Body of pancreas (tissue), 4 donors: Measurements from ENCODE around the gene KCNN3. TPM values are rescaled to one million over a fixed set of nuclear protein-coding genes. Genes with fewer than 3 reads are reported as not detected.

ENCODE experiments used
- ATAC-seq: fragments of 150-250 bp; one replicate; pipeline ENCODE4 v1.9.1; 2016
- DNase-seq, 4 donors: peaks; one replicate each; pipeline ENCODE4 v3.0.0-alpha.2; 2019
- H3K27ac ChIP-seq, 4 donors: fragments of 200-600 bp; sonication (generic); 1 replicate in 3 of 4; 2 replicates in 1 of 4; pipeline versions ENCODE4 v1.5.1 to v1.6.1; 2016 to 2019; ENCODE audit warnings: mild to moderate bottlenecking in 1 of 4, mixed read lengths in 1 of 4, moderate library complexity in 1 of 4
- H3K27me3 ChIP-seq, 2 donors: fragments of 200-600 bp; sonication (generic); one replicate each; pipeline ENCODE4 v1.6.0; 2016; ENCODE audit warnings: mild to moderate bottlenecking in 1 of 2
- H3K36me3 ChIP-seq, 2 donors: fragments of 200-600 bp; sonication (generic); replicated peaks in 1 of 2; 2 replicates each; pipeline ENCODE4 v1.5.1; 2016; ENCODE audit warnings: low read depth in 2 of 2; ENCODE audit not compliant: insufficient read depth in 1 of 2
- H3K4me1 ChIP-seq: fragments of 200-600 bp; sonication (generic); one replicate; pipeline ENCODE4 v1.6.0; 2016
- H3K4me3 ChIP-seq, 2 donors: fragments of 200-600 bp; sonication (generic); 1 replicate in 1 of 2; 2 replicates in 1 of 2; pipeline ENCODE4 v1.5.1; 2016 to 2019
- H3K9me3 ChIP-seq, 3 donors: fragments of 200-600 bp; sonication (generic); 1 replicate in 2 of 3; 2 replicates in 1 of 3; pipeline ENCODE4 v1.5.1; 2016
- CTCF ChIP-seq, 7 experiments: fragments of 450-650 bp in 4 of 7; fragments of 200-600 bp in 3 of 7; sonication (generic) in 3 of 7; IDR thresholded peaks; one replicate each; pipeline ENCODE4 v1.5.1; 2016 to 2019; ENCODE audit warnings: antibody characterized with exemption in 7 of 7
- POLR2A ChIP-seq, 3 donors: fragments of 450-650 bp; IDR thresholded peaks; one replicate each; pipeline ENCODE4 v1.6.1; 2016; ENCODE audit warnings: antibody characterized with exemption in 3 of 3, mild to moderate bottlenecking in 2 of 3
- WGBS, 2 donors: methylation state at CpG; one replicate each; pipeline ENCODE4 v1.1.5; 2017; 5-methylcytosine and 5-hydroxymethylcytosine counted together
- intact Hi-C: fragments of 100-400 bp; cut with DNase I; formaldehyde crosslinking; loops from one replicate; pipeline ENCODE4 v1.15.1; 2023
- total RNA-seq, 2 donors: library from RNA; depleted of rRNA; stranded (reverse); fragments of >200 nt; gene quantifications; one replicate each; pipeline ENCODE4 v1.1.0, GENCODE V29; 2016

Gene KCNN3
- total RNA-seq, 2 donors from 2014 or later, result 0.33 to 1.6 TPM

DNA sequence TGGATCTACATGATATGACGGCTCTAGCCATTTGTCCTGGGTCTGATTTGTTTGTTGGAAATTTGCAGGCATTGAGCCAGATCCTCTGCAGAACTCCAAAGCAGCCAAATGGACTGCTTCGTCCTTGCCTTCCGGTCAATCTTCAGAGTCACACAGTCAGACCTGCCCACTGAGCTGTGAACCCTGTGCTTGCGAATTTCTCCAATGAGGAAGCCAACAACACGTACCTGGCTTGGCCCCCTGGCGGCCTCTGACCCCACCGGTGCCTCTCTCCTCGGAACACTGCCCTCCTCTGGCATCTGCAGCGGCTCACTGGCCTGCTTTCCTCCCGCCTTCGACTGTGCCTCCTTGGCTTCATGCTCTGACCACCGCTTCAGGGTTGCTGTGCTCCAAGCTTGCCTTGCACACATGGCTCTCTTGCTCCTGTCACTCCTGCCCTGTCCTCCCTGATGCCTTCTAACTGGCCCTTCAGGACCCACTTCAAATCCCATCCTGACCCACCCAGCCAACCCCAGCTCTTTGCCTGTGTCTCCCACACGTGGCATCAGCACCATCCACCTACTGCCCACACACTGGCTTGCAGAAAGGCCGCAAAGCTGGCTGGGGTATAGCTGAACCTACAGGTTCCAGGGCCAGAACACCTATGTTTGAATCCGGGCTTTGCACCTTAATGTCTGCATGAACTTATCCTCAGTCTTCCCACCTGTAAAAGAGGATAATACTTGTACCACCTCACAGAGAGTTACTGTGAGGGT, 128.2 kb downstream of the KCNN3 start:
- H3K4me1 ChIP-seq, result no peaks in the 10 kb centered on the region
- H3K9me3 ChIP-seq, result no peaks in the 10 kb centered on the region
- WGBS, 2 donors, result 46 to 48% methylated on average over 14 to 15 of the region's 15 CpGs
- DNase-seq (no peak), ATAC-seq (peak; percentile 24)
- H3K27me3 ChIP-seq, result no peaks in the 10 kb centered on the region
- TF ChIP-seq POLR2A (IDR thresholded peaks at IDR 0.05) (no peak), CTCF (IDR thresholded peaks at IDR 0.05) (peak in 3 of 7 experiments; percentile 14 to 25 (median 16))
- intact Hi-C loops, result no loop called here
- no peak overlapping the region for H3K27ac ChIP-seq
- no peak overlapping the region for H3K4me3 ChIP-seq
- no peaks in the 10 kb centered on the region for H3K36me3 ChIP-seq

GRCh38 chr1:154741327-154741726, 128.8 kb downstream of the KCNN3 start:
- H3K9me3 ChIP-seq, result no peaks in the 10 kb centered on the region
- no peaks in the 10 kb centered on the region for H3K27me3 ChIP-seq
- intact Hi-C loops, result no loop called here
- no peak for DNase-seq
- H3K27ac ChIP-seq, result no peak overlapping the region
- no peaks in the 10 kb centered on the region for H3K4me1 ChIP-seq
- no peak overlapping the region for H3K4me3 ChIP-seq
- no peaks in the 10 kb centered on the region for H3K36me3 ChIP-seq
- TF ChIP-seq CTCF (IDR thresholded peaks at IDR 0.05) (no peak), POLR2A (IDR thresholded peaks at IDR 0.05) (no peak)
- ATAC-seq, result no peak

DNA sequence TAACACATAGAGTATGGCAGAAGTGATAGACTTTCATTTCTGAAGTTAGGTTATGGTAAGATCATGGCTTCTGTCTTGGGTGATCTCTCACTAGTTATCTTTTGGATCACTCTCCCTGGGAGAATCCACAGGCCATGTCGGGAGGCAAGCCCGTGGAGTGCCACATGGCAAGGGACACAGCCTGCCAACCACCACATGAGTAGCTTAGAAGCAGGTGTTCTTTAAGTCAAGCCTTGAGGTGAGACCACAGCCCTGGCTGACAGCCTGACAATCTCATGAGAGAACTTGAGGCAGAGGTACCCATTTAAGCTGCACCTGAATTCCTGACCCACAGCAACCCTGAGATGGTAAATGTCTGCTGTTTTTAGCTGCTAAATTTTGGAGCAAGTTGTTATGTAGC, 130.4 kb downstream of the KCNN3 start:
- 44 to 63% methylated on average over 2 of the region's 2 CpGs for WGBS, 2 donors

DNA sequence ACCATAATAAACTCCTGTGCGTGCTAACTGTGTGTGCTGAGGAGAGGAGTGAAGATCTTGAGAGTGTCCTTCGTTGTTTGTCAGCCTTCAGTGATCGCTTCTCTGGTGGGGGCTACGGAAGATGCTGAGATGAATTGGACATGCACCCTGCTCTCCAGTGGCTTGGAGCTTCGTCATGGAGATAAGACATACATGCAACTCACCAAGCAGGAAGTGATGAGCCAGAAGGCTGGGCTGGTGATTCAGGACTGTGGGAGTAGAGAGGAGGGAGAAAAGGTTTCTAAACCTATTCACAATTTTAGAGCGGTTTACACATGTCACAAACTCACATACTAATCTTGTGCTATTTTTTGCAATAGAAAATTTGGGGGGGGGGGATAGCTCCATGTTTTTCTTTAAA, 133.2 kb downstream of the KCNN3 start:
- DNase-seq (no peak), ATAC-seq (no peak)
- H3K27ac ChIP-seq, result no peak overlapping the region
- H3K4me3 ChIP-seq, result no peak overlapping the region
- no peaks in the 10 kb centered on the region for H3K9me3 ChIP-seq
- H3K36me3 ChIP-seq, result no peaks in the 10 kb centered on the region
- no peaks in the 10 kb centered on the region for H3K4me1 ChIP-seq
- no peaks in the 10 kb centered on the region for H3K27me3 ChIP-seq
- intact Hi-C loops, result no loop called here
- WGBS, 2 donors, result 60 to 67% methylated on average over 6 of the region's 6 CpGs
- no peak for TF ChIP-seq CTCF (IDR thresholded peaks at IDR 0.05)

More for the DNA sequence above, 130.4 kb downstream of the KCNN3 start:
- TF ChIP-seq POLR2A (IDR thresholded peaks at IDR 0.05) (no peak), CTCF (IDR thresholded peaks at IDR 0.05) (no peak)
- no peaks in the 10 kb centered on the region for H3K27me3 ChIP-seq
- H3K36me3 ChIP-seq, result no peaks in the 10 kb centered on the region
- intact Hi-C loops, result no loop called here
- no peak for DNase-seq
- no peak overlapping the region for H3K4me3 ChIP-seq
- no peak overlapping the region for H3K27ac ChIP-seq
- H3K4me1 ChIP-seq, result no peaks in the 10 kb centered on the region
- no peaks in the 10 kb centered on the region for H3K9me3 ChIP-seq
- no peak for ATAC-seq

DNA sequence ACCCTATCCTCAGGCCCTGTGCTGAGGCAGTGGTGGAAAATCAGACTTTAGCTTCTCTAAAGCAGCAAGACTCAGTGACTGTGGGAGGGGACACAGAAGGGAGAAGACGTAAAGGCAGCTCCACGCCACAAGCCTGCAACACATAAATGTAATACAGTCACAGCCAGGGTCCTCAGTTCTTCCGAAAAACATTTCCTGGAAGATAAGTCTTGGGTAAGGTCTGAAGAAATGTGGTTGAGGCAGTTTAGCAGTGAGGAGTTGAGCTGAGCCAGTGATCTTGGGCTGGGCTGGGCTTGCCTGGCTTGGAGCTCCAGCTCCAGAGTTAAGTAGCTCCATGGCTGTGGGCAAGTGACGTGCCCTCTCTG, 134.3 kb downstream of the KCNN3 start:
- H3K36me3 ChIP-seq, result no peaks in the 10 kb centered on the region
- H3K4me1 ChIP-seq, result peaks cover 4% of the 10 kb centered on the region
- no peaks in the 10 kb centered on the region for H3K9me3 ChIP-seq
- DNase-seq, result no peak
- no peak overlapping the region for H3K27ac ChIP-seq
- TF ChIP-seq POLR2A (IDR thresholded peaks at IDR 0.05) (no peak), CTCF (IDR thresholded peaks at IDR 0.05) (no peak)
- intact Hi-C loops, result no loop called here
- H3K27me3 ChIP-seq, result no peaks in the 10 kb centered on the region
- no peak for ATAC-seq
- 71 to 88% methylated on average over 4 of the region's 4 CpGs for WGBS, 2 donors
- no peak overlapping the region for H3K4me3 ChIP-seq
